ENCODE measurements around the gene STAB2.
A peak's percentile ranks its signal among the peaks of the same experiment; 100 is the strongest.

Gene STAB2

DNA sequence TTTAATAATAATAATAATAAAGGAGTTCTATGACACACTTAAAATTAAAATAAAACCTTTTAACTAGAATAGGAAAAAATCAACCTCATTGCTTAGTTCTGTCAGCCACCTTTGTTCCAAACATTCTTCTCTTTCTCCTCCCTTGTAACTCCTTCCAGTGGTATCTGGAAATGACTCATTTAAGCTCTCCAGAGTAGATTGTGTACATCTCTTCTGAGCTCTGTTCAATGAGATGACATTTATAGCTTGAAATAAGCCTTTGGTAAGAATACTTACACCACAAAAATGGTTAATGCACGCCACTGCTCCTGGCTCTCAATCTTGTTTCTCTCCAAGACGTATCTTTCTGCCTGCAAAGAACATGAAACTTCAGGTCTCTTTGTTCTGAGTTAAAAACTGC is 70.3 kb downstream of the STAB2 start:
- DNase-seq, result no peak

DNA sequence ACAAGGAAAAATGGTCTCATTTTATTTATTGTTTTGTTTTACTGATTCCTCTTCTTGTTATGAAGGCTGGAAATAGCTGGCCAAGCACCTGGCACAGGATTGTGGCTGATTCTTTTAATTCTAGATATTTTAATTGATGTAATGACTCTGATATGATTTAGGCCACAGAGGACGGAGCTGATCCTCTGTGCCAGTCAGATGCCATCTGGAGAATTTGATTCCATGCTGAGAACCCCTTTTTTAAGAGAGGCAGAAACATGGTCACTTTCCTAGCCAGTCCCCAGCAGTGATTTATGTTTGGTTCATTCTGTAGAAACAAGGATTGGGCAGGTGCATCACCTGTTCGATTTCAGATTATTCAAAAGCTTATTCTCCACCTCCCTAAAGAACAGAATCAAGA is 77.6 kb downstream of the STAB2 start:
- DNase-seq, result no peak

DNA sequence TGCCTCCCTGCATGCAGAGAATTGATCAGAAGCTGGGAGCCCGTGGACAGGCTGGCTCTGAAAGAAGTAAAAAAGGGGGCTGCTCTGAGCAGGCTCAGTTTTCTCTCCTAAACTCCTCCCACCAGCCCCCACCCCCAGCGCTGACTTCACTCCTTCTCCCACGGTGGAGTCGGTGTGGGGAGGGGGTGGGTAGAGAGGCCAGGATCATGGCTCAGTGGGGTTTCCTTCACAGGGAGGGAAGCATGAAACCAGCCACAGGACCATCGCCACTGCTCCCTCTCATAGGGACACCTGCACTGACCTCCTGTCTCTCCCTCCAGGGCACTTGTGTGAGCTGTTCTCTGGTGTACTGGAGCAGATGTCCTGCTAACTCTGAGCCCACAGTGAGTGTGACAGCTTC is 78.9 kb downstream of the STAB2 start:
- no peak for DNase-seq

DNA sequence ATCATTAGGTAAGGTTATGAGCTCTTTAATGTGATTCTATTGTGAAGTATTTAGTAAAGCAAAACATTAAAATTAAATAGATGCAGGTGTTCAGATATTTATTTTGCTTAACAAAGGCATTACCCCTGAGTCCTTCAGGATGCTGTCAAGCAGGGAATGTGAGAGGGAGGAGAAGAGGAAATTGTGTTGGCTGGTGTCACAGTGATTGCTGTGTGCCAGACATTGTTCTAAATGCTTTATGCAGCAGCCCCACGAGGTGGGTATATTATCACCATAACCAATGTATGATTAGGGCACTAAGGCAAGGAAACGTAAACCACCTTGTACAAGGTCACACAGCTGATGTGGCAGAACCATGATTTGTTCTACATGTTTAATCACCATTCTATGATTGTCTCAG is 80.1 kb downstream of the STAB2 start:
- DNase-seq, result peak; percentile 33

DNA sequence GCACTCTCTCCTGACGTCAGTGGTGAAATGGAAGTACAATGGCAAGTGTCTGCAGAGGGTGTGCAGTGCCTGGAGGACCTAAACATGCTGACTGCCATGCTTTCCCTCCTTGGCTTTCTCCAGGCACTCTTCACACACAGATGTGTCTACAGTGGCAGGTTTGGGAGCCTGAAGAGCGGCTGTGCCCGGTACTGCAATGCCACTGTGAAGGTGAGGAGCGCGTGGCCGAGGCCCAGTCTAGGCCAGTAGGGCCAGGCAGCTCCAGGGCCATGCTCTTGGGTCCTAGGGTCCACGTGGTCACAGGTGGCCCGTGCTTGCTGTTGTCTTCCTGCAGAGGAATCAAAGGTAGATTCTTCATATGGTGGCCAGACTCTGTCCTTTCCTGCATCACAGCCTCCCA is 81.4 kb downstream of the STAB2 start:
- no peak for DNase-seq

DNA sequence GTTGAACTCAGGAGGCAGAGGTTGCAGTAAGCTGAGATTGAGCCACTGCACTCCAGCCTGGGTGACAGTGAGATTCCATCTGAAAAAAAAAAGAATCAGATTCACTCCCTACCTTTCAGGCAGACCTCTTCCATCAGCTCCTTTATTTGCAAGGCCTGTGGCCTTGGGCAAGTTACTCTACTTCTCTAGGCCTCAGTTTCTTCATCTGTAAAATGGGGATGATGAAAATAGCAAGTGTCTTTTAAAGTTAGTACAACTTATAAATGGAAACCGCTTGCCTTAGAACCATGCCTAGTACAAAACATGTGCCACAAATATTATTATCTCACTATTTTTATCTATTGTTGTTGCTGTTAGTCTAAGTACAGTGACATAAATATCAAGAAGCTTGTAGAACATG is 84.3 kb downstream of the STAB2 start:
- no peak for DNase-seq

DNA sequence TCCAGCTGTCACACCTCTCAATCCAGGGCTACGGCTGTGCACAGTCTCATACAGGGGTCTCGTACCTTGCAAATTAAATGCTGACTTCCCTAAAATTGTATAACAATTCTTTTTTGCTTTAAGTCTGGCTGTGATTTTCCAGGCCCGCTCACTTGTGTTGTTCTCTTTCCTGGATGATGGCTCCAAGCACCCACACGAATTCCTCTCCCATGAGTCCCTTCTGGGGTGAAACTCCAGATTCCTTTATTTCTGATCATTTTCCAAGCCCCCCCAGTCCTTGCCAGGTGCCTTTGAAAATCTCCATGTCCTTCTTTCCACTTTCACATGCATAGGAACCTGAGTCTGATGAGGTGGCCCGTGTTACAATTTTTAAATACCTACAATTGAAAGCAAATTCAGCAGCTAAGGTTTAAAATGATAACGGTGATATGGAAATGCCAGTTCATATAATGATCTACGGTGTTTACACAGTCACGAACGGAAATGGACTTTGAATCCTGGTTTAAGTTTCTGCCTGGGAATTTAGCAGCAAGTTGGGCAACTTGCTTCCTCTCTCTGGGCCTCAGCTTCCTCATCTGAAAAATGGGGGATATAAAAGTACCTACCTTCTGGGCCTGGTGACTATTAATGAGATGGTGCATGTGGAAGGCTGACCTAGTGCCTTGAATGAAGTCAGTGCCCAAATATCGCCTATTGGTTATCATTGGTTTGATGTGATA is 85.5 kb downstream of the STAB2 start:
- DNase-seq, result no peak

DNA sequence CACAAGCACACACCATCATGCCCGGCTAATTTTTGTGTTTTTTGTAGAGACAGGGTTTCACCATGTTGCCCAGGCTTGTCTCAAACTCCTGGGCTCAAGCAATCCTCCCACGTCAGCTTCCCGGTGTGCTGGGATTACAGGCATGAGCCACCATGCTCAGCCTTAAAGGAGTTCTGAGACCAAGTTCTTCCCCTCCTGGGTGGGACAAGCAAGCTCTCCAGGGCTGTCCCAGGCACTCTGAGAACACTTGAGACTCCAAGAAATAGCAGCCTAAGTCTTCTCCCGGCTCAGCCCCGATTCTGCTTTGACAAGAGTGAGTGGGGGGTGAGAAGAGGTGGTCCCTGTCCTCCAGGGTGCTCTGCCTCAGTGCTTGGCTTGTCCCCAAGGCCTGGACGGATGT is 86.4 kb downstream of the STAB2 start:
- DNase-seq, result no peak

DNA sequence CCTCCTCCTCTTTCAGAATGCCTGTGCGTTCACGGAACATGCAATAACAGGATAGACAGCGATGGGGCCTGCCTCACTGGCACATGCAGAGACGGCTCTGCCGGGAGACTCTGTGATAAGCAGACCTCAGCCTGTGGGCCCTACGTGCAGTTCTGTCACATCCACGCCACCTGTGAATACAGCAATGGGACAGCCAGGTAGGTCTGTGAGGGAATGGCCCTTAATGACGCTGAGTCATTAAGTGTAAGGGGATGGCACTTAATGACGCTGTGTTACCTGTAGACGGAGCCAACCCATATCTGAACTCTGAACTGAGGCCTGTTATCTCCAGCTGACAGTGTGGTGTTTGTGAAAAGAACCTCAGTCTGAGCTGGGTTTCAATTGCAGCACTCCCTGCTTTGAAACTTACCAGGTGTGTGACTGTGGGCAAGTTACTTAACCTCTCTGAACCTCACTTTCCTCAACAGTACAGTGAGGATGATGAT is 86.9 kb downstream of the STAB2 start:
- no peak for DNase-seq

DNA sequence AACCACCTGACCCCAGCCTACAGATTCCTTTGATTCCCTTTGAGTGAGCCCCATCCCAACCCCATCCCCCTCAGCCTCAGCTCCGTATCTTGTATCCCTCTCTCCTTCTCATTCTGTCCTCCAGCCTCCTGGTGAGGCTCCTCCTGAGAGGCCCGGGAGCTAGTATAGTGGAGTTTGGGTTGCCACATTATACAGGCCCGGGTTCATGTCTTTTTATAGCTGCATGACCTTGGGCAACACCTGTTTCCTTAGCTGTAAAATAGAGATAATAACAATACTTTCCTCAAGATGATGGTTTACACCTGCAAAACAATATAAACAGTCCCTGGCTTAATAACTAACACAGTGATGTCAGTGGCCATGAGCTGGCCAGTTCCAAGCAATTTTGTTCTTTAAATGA is 89.8 kb downstream of the STAB2 start:
- DNase-seq, result no peak

DNA sequence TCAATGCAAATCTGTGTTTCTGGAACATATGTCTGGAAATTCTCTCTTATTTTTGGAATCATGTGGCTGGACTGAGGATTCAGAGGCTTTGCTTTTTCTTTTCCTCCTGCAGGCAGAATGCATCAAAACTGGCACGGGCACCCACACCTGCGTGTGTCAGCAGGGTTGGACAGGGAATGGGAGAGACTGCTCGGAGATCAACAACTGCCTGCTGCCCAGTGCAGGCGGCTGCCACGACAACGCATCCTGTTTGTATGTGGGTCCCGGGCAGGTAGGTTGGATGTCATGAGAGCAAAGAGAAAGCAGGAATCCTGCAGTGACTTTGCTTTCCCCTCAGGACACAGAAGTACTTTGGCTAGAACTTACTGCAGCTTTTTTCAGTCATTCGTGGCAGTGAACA is 90.3 kb downstream of the STAB2 start:
- peak; percentile 35 for DNase-seq

DNA sequence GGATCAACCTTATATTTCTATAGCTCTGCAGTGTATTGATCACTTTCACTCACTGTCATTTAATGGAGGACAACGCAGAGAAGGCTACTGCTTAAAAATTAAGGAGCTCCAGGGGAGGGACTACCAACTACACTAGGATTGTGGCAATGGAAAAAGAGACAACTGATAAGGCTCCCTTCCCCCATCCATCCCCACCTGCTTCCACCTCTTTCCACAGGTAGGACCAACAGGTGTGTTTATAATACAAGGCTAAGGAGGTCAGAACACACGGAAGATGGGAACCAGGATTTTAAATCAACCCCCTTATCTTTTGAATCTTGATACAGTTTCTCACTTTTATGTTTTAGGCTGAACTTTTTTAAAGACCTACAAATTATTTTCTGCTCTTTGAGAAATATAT is 90.8 kb downstream of the STAB2 start:
- DNase-seq, result no peak

DNA sequence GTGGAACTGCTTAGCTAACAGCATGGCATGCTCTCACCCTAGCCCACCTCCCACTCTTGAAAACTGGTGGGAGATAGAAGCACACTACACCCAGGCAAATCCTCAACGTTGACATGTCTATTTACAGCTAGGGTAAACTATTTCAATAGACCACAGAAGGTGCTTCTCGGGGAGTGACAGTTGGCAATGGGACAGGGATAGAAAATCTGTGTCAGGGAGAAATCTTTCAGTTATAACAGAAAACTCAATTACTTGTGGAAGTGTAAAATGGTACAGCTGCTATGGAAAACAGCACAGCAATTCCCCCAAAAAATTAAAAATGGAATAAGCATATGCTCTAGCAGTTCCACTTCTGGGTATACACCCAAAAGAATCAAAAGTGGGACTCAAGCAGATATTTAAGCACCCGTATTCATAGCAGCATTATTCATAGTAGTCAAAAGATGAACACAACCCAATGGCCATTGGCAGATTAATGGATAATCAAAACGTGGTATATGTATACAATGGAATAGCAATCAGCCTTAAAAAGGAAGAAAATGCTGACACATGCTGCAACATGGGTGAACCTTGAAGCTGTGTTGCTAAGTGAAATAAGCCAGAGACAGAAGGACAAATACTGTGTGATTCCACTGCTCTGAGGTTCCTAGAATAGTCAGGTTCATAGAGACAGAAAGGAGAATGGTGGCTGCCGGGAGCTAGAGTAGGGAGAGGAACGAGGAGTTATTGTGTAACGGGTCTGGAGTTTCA is 92.5 kb downstream of the STAB2 start:
- no peak for DNase-seq

DNA sequence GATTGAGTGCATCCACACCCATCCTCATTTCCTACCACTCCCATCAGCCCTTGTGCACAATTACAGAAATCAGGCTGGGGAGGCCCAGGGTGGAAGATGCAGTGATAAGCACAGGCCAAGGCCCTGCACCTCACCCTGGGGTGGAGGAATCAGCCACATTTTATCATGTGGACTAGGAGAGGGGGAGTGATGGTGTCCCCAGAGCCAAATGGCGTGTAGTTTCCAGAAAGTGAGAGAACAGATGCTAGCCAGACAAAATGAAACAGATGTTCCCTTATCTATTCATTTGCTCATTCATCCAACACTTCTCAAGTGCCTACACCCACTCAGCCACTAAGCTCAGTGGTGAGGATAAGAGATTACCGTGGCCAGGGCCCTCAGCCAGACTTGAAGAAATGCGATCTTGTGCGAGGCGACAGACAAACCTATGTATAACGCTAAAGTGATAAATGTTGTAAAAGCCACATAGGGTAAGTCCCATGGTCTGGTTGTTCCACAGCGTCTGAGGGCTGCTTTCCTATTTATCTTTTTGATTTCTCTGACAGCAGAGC is 93.6 kb downstream of the STAB2 start:
- peak; percentile 58 for DNase-seq

DNA sequence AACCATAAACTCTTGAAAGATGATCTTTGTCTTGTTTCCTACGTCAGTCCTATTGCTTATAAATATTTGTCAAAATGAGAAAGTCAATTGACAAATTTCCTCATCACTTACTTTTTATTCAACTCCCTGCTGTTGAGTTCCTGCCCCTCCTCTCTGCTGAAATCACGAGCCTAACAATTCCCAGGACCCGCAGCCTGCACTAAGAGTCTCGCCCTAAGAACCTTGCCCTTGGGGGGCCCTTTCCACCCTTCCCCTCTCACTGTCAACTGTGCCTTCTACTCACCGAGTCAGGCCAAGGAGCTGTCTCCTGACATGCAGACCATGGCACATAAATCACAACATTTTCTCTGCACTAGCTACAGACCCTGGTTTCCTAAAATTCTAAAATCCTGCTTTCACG is 99.0 kb downstream of the STAB2 start:
- no peak for DNase-seq

DNA sequence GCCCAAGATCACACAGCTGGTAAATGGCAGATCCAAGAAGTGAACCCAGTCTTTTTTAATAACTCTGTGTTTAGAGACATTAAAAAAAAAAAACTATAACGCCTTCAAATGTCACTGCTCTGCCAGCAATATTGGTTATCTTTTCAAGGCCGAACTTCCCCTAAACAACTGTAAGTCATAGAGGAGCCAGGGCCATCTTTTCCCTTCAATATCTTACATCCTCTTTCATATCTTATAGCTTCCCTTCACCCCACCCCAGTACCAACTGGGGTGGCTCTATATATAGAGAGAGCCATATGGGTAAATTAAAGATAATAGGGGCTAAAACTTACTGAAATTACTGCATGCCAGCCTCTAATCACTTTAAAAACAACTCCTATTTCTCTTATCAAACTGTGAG is 100.2 kb downstream of the STAB2 start:
- DNase-seq, result no peak

DNA sequence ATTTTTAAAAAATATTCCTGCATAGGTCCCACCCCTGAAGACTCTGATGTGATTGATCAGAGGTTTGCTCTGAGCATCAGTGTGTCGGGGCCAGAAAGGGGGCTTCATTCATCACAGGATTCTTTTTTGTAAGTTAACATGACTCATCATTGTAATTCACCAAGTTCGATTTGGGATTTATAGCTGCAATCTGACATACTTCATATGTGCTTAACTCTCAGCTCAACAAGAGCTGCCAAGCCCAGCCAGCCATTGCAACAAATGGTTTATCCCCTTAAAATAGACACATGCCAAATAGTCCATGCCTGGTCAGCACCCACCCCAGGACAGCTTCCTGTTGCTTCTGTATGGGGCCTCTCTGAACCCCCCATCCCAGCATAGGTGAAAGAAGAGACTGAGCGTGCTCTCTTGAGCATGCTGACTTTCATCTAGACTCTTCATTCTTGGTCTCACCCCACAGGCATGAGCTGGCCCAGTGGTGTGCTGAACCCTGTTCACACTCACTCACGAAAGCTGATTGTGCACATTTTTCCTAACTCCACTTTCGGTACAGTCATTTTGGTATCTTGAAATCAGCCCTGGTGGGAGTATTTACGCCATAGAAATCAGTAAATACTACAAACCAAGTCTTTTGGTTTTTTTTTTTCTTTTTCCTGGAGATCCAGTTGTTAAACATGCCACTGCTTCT is 101.4 kb downstream of the STAB2 start:
- no peak for DNase-seq

DNA sequence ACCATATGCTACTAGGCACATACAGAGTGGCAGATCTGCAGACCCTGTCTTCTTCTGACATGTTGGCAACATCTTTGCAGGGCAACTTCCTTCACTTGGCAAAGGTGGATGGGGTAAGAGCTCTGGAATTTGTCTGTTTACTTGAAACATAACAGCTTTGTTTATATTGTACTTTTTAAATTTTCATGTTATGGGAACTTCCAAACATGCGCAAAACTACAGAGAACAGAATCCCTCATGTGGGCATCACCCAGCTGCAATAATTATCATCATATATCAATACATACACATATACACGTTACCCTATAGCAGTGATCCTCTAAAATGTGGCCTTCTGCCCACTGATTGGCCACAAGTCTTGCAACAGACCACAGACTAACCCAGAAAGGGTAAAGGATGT is 103.4 kb downstream of the STAB2 start:
- no peak for DNase-seq

DNA sequence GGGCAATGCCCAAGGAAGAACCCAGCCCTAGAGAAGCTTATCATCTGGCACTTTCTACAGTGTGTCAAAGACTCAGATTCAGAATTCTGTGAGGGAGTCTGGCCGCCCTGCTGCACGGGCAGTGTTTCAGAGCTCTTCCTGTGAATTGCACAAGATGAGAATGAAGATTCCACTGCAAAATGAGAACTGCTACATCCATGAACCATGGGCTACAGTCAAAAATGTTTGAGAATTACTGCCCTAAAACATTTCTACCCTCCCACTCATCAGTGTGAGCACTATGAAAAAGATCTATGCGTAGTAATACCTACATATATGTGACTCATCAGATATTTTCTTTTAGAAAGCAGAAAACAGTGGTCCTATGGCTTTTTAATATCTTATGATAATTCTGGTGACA is 104.0 kb downstream of the STAB2 start:
- DNase-seq, result no peak

DNA sequence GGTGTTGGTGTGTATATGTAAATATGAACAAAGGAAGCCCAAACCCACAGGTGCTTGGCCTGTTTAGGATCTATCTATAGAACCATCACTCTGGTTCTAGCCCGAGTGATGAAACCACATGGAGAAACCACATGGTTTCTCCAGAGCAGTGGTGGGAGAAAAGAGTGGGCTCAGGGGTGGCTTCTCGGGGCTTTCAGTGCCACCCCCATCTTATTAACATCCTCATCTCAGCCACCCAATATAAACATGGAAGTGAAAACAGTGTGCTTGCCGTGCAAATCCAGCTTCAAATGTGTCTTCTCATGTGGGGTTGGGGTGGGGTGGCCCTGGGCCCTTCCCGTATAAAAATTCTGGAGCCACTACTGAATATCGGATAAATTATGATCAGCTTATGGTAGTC is 109.0 kb downstream of the STAB2 start:
- no peak for DNase-seq

DNA sequence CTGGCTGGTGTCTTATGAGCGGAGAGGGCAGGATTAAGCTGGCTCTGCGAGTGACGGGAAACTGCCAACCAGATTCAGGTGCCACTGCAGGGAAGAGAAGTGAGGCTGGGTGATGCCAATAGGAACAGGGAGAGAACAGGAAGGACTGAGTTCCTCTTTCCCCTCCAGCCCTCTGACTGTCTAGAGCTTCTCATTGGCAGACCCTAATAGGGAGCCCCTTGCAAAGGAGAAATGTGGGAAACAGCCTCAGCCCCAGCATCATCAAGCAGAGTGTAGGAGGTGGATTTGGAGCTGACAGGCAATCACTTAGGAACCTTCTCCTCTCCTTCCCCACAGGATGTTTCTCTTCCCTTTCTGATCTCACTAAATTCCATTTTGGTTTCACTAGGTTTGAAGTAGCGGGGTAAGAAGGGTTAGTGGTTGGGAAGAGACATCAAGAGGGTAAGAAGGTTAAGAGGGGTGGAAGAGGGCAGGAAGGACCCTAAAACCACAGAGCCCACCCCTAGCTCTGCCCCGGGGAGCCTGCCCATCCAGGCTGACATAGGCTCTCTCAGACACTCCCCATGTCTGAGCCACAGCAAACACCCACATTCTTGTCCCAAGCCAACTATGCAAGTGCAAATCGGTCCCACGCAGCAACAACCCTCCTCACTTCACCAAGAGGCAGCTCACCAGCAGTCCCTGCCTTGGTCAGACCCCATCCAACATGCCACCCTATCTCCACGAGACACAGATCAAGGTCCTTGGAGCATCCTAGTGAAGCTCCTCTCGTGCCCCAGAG is 111.1 kb downstream of the STAB2 start:
- no peak for DNase-seq

DNA sequence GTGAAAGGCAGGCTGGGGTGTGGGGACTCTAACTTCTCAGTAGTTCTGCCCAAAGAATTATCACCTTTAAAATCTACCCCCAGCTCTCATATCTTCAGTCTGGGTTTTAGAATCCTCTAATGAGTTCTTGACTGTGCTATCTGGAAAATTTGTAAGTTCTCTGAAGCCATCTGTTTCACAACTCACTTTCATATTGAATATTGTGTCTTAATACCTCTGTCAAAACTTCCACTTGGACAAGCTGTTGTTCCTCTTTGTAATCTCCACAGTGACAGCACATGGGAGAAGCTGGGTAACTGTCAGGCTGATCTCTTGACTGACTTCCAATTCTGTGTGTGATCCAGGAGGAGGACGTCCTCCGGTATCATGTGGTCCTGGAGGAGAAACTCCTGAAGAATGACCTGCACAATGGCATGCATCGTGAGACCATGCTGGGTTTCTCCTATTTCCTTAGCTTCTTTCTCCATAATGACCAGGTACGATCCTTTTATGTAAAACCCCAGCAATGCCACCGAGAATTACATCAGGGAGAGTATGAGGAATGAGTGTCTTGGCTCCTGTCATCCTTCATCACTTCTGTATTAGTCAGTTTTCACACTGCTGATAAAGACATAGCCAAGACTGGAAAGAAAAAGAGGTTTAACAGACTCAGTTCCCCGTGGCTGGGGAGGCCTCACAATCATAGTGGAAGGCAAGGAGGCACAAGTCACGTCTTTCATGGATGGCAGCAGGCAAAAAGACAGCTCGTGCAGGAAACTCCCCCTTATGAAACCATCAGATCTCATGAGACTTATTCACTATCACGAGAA is 111.9 kb downstream of the STAB2 start:
- DNase-seq, result no peak
